Measurements from ENCODE around the gene SHB.
A peak's percentile ranks its signal among the peaks of the same experiment; 100 is the strongest.
"Not testable (repeated sequence)": the region's sequence is repeated elsewhere in the genome, so short reads cannot be mapped to it uniquely, and the experiment has no call there.

Gene SHB

DNA sequence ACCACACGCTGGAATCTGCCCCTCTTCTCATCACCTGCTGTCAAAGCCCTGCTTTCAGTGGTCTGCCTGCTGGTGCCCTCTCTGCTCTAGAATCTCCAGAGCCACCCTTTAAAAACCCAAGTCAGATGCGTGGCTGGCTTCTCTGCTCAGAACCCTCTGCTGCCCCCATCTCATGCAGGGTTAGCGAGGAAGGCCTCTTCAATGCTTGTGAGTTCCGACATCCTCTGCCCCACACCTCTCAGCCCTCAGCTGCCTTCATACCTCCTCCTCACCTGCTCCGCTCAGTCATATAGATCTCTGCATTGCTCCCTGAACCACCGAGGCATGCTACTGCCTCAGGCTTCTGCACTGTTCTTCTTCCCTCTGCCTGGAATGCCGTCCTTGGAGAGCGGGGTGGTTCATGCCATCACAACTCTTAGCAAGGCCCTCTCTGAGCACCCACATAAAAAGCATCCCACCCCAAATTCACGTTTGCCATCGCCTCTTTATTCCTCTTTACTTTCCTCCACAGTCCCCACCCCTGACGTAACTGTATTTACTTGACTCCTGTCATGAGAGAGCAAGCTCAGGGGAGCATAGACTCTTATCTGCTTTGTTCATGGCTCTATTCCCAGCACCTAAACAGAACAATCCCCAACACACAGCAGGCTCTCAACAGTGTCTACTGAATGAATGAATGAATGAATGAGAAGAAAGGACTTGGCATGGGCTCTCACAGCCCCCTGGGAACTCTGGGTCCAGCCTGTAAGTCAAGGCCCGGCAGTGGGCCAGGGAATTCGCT, 10.4 kb downstream of the SHB start:
- no peak overlapping the region for H3K9ac ChIP-seq (ENCODE audit: low read length)
- H3K36me3 ChIP-seq (ENCODE audit: control insufficient read depth, insufficient read depth, low read length): no peaks in the 10 kb centered on the region
- H3K9me3 ChIP-seq (ENCODE audit: control insufficient read depth, low read length): no peaks in the 10 kb centered on the region
- no peaks in the 10 kb centered on the region for H3K27me3 ChIP-seq (ENCODE audit: control insufficient read depth, insufficient read depth, low read length)
- peaks cover 64% of the 10 kb centered on the region for H3K4me1 ChIP-seq (ENCODE audit: control insufficient read depth, insufficient read depth, low read length)
- no peak overlapping the region for H3K4me3 ChIP-seq (ENCODE audit: low read length)

DNA sequence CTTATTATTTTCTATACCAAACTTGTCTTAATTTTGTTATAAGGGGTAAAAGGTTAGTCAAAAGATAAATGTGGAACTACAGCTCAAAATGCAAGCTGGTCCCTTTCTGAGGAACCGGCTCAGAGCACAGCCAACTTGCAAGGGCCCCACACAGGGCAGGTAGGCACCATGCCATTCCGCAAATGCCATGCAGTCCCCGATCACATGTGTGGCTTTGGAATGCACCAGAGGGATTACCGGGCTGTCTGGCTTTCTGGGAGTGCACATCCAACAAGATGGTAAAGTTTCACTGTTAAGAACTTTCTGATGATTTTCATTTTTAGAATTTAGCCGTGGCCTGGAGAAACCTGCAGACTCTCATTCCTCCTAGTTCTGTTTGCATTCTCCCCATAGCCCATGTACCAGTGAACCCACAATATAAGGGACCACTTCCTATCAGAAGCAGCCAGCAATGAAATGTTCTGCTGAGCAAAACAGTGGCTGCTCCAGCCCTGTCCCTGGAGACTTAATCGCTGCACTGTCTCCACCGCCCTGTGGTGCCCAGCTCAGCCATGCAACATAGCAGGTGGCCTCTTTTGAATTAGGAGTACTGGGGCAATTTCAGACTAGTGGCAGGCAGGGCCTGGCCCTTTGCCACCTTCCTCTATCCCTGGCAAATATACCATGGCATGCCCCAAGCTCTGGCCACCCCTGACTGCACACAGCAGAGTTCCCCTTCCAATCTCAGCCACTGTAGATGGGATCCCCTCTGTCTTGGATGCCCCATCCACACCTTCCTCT, 11.4 kb downstream of the SHB start:
- Histone ChIP-seq H3K36me3 (ENCODE audit: control insufficient read depth, insufficient read depth, low read length) (no peaks in the 10 kb centered on the region), H3K9ac (ENCODE audit: low read length) (no peak overlapping the region), H3K27me3 (ENCODE audit: control insufficient read depth, insufficient read depth, low read length) (no peaks in the 10 kb centered on the region), H3K4me1 (ENCODE audit: control insufficient read depth, insufficient read depth, low read length) (peaks cover 55% of the 10 kb centered on the region), H3K9me3 (ENCODE audit: control insufficient read depth, low read length) (no peaks in the 10 kb centered on the region), H3K4me3 (ENCODE audit: low read length) (no peak overlapping the region)

DNA sequence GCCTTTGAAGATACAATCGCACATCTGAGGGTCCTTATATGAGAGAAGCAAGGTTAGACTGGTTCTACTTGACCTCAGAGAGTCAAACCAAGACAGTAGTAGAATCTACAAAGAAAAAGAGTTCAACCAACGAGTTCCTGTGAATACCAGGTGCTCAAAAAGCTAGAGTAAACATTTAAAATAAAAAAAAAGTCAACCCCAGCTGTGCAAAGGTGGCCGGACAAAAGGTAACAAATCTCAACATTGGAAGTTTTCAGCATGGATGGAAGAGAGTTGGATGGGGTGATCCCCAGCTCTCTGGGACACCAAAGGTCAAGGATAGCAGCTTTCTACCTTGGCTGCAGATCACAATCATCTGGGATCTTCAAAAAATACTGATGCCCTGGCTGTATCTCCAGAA, 14.4 kb downstream of the SHB start:
- no peaks in the 10 kb centered on the region for H3K36me3 ChIP-seq (ENCODE audit: control insufficient read depth, insufficient read depth, low read length)
- H3K9me3 ChIP-seq (ENCODE audit: control insufficient read depth, low read length): no peaks in the 10 kb centered on the region
- no peak overlapping the region for H3K4me3 ChIP-seq (ENCODE audit: low read length)
- peaks cover 29% of the 10 kb centered on the region for H3K4me1 ChIP-seq (ENCODE audit: control insufficient read depth, insufficient read depth, low read length)
- H3K9ac ChIP-seq (ENCODE audit: low read length): no peak overlapping the region
- no peaks in the 10 kb centered on the region for H3K27me3 ChIP-seq (ENCODE audit: control insufficient read depth, insufficient read depth, low read length)

DNA sequence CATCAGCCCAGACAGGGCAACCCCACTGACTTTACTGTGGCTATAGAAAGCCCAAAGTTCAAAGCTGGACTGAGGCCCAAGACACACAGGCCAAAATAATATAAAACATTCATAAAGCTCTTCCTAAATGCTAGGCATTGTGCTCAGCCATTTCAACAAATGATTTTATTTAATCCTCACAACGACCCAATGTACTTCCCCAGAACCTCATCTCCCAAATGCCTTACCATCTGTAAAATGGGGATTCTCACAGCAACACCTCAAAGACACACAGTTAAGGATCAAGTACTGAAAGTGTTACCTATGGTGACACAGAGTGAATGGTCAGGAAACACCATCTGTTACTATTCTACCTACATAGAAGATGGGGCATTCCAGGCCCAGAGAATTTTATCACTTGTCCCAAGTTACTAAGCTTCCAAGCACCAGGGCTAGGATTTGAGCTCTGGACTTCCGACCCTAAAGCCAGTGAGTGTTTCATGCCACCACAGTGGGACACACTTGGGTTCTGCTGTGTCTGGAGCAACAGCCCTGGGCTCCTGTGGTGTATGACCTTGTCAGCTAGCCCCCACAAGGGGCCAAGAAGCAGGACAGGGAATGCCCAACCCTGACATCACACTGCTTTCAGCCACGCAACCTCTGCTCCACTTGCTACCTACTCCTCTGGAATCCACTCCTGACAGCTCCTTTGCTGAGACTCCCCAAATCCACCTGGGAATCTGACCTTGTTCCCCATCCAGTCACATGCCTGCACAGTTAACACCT, 15.1 kb downstream of the SHB start:
- Histone ChIP-seq H3K9ac (ENCODE audit: low read length) (no peak overlapping the region), H3K9me3 (ENCODE audit: control insufficient read depth, low read length) (no peaks in the 10 kb centered on the region), H3K27me3 (ENCODE audit: control insufficient read depth, insufficient read depth, low read length) (no peaks in the 10 kb centered on the region), H3K4me1 (ENCODE audit: control insufficient read depth, insufficient read depth, low read length) (peaks cover 24% of the 10 kb centered on the region), H3K36me3 (ENCODE audit: control insufficient read depth, insufficient read depth, low read length) (no peaks in the 10 kb centered on the region), H3K4me3 (ENCODE audit: low read length) (no peak overlapping the region)

DNA sequence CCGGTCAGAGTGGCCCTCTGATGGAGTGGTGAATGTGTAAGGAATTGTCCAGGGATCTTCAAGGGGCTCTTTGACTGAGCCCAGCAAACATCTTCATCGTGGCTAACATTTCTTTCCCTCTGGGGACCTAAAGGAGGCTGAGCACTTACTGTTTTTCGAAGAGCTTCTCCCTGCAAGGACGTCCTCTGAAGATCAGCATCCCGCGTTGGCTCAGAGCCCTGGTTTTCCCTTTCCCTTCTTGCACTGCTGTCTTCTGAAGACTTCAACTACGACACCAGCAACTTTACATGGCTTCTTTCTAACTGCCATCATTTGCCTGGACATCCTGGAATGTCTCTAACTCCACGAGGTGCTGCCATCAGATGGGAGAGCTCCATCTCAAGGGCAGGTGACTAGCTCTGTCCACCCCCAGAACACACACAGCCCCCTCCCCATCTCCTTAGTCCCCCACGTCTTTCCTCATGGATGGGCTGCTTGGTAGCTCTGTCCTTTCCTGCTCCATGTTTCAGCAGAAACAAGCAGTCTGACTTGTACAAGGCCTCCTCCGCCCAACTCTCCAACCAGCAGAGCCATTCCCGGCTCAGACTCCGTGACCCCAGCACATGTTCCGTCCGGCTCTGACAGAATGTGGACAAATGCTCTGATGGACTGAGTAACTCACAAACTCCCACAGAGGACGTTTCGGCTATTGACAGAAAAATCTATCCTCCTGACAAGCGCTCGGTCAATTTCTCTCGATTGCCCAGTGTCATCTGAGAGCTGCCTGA, 17.1 kb downstream of the SHB start:
- no peak overlapping the region for H3K4me3 ChIP-seq (ENCODE audit: low read length)
- H3K9me3 ChIP-seq (ENCODE audit: control insufficient read depth, low read length): no peaks in the 10 kb centered on the region
- no peak overlapping the region for H3K9ac ChIP-seq (ENCODE audit: low read length)
- H3K27me3 ChIP-seq (ENCODE audit: control insufficient read depth, insufficient read depth, low read length): no peaks in the 10 kb centered on the region
- no peaks in the 10 kb centered on the region for H3K36me3 ChIP-seq (ENCODE audit: control insufficient read depth, insufficient read depth, low read length)
- H3K4me1 ChIP-seq (ENCODE audit: control insufficient read depth, insufficient read depth, low read length): peaks cover 27% of the 10 kb centered on the region

DNA sequence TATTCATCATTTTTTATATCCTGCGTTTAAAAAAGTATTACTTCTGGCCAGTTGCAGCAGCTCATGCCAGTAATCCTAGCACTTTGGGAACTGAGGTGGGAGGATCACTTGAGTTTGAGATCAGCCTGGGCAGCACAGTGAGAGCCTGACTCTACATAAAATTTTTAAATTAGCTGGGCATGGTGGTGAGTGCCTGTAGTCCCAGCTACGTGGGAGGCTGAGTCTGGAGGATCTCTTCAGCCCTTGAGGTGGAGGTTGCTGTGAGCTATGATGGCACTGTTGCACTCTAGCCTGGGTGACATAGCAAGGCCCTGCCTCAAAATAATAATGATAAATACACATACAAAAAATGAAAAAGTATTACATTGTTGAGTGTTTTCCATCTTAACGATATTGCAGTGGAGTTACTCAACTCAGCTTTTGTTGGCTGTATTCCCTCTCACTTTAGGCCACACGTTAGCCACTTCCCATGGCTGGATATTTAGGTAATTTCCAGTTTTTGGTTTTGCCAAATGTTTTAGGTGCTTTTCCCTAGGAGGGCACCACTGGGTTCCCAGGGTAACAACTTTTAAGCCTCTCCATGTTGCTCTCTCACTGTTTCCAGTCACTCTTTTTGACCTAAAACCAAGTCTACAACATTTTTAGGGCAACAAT, 20.6 kb downstream of the SHB start:
- Histone ChIP-seq H3K9ac (ENCODE audit: low read length) (no peak overlapping the region), H3K36me3 (ENCODE audit: control insufficient read depth, insufficient read depth, low read length) (no peaks in the 10 kb centered on the region), H3K4me3 (ENCODE audit: low read length) (no peak overlapping the region), H3K9me3 (ENCODE audit: control insufficient read depth, low read length) (no peaks in the 10 kb centered on the region), H3K27me3 (ENCODE audit: control insufficient read depth, insufficient read depth, low read length) (no peaks in the 10 kb centered on the region), H3K4me1 (ENCODE audit: control insufficient read depth, insufficient read depth, low read length) (peaks cover 51% of the 10 kb centered on the region)

DNA sequence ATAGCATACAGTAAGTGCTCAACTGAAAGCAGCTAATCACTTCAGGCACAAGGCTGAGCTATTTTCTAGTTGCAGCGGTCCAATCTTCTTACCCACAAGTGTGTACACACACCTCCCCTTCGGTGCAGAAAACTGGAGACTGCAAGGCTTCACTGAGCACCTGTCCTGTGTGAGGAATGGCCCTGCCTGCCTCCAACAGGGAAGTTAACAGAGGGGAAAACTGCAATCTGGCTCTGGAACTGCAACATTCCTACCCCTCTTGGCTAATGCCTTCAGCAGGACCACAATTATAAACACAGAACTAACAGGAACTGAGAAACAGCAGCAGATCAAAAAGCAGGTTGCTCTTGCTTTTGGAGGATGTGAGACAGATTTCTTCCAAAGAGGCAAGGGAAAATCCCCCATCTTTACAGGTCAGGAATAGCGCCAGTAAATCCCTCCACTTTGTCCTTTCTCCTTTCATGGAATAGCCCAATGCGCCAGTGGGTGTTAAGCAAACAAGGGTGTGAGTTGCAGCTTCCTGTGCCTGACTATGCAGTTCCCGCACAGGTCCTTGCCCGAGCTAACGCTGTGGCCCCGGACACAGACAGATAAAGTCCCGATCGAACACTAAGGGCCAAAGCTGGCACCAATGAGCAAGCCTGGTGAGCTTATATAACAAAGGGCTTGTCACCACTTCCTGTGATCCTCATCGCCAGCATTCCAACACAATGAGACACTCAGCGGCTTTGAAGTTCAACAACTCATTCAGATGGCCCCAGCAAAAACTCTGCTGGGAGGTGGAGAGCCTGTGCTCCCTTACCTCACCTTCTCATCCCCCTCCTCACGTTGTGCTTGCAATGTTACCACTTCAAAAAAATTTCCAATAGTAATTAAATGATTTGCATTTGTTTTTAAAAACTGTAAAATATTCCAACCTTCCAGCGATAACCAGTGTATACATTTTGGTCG, 21.5 kb downstream of the SHB start:
- Histone ChIP-seq H3K4me3 (ENCODE audit: low read length) (no peak overlapping the region), H3K36me3 (ENCODE audit: control insufficient read depth, insufficient read depth, low read length) (no peaks in the 10 kb centered on the region), H3K9ac (ENCODE audit: low read length) (peak overlapping the region; percentile 5), H3K4me1 (ENCODE audit: control insufficient read depth, insufficient read depth, low read length) (peaks cover 60% of the 10 kb centered on the region), H3K27me3 (ENCODE audit: control insufficient read depth, insufficient read depth, low read length) (no peaks in the 10 kb centered on the region), H3K9me3 (ENCODE audit: control insufficient read depth, low read length) (no peaks in the 10 kb centered on the region)

DNA sequence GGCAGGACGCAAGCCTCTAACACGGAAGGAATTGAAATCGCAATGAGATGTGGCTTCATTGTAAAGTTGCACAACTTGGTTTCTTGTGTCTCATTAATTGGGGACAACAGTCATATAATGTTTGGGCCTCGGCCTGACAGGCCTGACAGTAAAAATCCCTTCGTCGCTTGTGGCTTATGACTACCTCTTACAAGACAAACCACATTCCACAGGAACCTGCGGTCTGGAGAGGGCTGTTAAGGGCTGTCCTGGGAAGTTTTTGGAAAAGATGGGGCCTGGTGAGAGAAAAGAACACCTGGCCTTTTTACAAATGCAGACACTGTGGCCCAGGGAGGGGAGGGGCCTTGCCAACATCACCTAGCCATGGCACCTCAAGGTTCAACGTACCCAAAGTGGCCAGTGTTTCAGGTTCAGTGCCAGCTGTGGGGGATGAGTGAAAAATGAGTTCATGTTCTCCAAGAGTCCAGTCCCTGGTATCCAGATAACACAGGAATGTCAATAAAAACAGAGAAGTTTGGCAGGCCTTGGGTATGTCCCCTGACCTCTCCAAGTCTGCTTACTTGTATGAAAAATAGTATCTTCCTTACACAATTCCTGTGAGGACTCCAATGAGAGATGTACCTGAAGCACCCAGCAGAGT, 22.2 kb downstream of the SHB start:
- H3K27me3 ChIP-seq (ENCODE audit: control insufficient read depth, insufficient read depth, low read length): no peaks in the 10 kb centered on the region
- peak overlapping the region; percentile 42 for H3K9ac ChIP-seq (ENCODE audit: low read length)
- no peaks in the 10 kb centered on the region for H3K36me3 ChIP-seq (ENCODE audit: control insufficient read depth, insufficient read depth, low read length)
- peaks cover 68% of the 10 kb centered on the region for H3K4me1 ChIP-seq (ENCODE audit: control insufficient read depth, insufficient read depth, low read length)
- H3K4me3 ChIP-seq (ENCODE audit: low read length): no peak overlapping the region
- no peaks in the 10 kb centered on the region for H3K9me3 ChIP-seq (ENCODE audit: control insufficient read depth, low read length)

DNA sequence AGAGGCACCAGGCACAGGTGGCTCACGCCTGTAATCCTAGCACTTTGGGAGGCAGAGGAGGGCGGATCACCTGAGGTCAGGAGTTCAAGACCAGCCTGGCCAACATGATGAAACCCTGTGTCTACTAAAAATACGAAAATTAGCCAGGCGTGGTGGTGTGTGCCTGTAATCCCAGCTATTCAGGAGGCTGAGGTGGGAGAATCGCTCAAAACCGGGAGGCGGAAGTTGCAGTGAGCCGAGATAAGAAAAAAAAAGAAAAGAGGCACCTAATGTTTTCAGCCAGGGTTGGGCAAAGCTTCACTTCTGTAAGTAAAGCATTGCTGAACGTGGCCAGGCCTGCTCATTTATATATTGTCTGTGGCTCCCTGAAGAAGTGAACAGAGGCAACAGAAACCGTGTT, 23.1 kb downstream of the SHB start:
- Histone ChIP-seq H3K4me1 (ENCODE audit: control insufficient read depth, insufficient read depth, low read length) (peaks cover 71% of the 10 kb centered on the region), H3K9ac (ENCODE audit: low read length) (peak overlapping the region; percentile 42)
- not testable (repeated sequence) for H3K27me3 ChIP-seq (ENCODE audit: control insufficient read depth, insufficient read depth, low read length); H3K4me3 ChIP-seq (ENCODE audit: low read length); H3K9me3 ChIP-seq (ENCODE audit: control insufficient read depth, low read length); H3K36me3 ChIP-seq (ENCODE audit: control insufficient read depth, insufficient read depth, low read length)

DNA sequence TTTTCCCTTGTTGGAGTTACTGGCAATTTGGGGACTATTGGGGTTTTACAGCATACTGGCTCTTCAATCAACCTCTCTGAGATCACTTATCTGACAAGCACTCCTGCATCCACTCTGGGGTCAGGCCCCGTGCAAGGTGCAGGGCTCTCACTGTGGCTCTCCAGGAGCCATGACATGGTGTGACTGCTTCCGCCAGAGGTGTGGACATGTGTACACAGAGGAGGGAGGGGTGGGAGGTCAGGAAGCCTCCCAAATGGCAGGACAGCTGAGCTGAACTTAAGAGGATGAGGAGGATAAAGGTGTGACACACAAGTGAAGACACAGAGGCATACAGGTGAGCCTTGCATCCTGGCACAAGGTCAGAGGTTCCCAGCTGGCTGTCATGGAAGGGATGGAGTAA, 24.3 kb downstream of the SHB start:
- Histone ChIP-seq H3K9me3 (ENCODE audit: control insufficient read depth, low read length) (no peaks in the 10 kb centered on the region), H3K4me3 (ENCODE audit: low read length) (no peak overlapping the region), H3K27me3 (ENCODE audit: control insufficient read depth, insufficient read depth, low read length) (no peaks in the 10 kb centered on the region), H3K9ac (ENCODE audit: low read length) (no peak overlapping the region), H3K4me1 (ENCODE audit: control insufficient read depth, insufficient read depth, low read length) (peaks cover 79% of the 10 kb centered on the region), H3K36me3 (ENCODE audit: control insufficient read depth, insufficient read depth, low read length) (no peaks in the 10 kb centered on the region)
